Lower leg skin (tissue), 4 donors: ENCODE measurements around the gene AOPEP. TPM values are rescaled to one million over a fixed set of nuclear protein-coding genes. Genes with fewer than 3 reads are reported as not detected.

ENCODE experiments used
- DNase-seq, 2 donors: peaks; one replicate each; pipeline ENCODE4 v3.0.0-alpha.2; 2019; ENCODE audit warnings: low spot score in 2 of 2
- H3K4me3 ChIP-seq: fragments of 200-600 bp; sonication (generic); 2 replicates; pipeline ENCODE4 v1.5.1; 2017; ENCODE audit warnings: mild to moderate bottlenecking, low read depth; ENCODE audit not compliant: poor library complexity, severe bottlenecking
- POLR2A ChIP-seq, 2 donors: fragments of 450-650 bp; IDR thresholded peaks; one replicate each; pipeline ENCODE4 v1.6.1; 2016 to 2017; ENCODE audit warnings: antibody characterized with exemption in 2 of 2, mild to moderate bottlenecking in 1 of 2, moderate library complexity in 1 of 2
- WGBS, 2 donors: methylation state at CpG; one replicate each; pipeline ENCODE4 v1.1.5; 2018; 5-methylcytosine and 5-hydroxymethylcytosine counted together
- intact Hi-C: fragments of 100-400 bp; cut with DNase I; formaldehyde crosslinking; loops from one replicate; pipeline ENCODE4 v1.15.0; 2023; ENCODE audit warnings: low total_unique reads
- total RNA-seq, 4 donors: library from RNA; depleted of rRNA; stranded (reverse); fragments of >200 nt; gene quantifications; one replicate each; pipeline ENCODE4 v1.1.0, GENCODE V29; 2016
- TF ChIP-seq, protein P1 (sequence below), 3 donors: fragments of 450-650 bp; IDR thresholded peaks; one replicate each; pipeline ENCODE4 v1.5.1; 2016; ENCODE audit warnings: antibody characterized with exemption in 3 of 3, mild to moderate bottlenecking in 3 of 3, moderate library complexity in 2 of 3

The AOPEP gene
- total RNA-seq, 4 donors from 2014 or later: 66.3 to 136 (median 118) TPM

DNA sequence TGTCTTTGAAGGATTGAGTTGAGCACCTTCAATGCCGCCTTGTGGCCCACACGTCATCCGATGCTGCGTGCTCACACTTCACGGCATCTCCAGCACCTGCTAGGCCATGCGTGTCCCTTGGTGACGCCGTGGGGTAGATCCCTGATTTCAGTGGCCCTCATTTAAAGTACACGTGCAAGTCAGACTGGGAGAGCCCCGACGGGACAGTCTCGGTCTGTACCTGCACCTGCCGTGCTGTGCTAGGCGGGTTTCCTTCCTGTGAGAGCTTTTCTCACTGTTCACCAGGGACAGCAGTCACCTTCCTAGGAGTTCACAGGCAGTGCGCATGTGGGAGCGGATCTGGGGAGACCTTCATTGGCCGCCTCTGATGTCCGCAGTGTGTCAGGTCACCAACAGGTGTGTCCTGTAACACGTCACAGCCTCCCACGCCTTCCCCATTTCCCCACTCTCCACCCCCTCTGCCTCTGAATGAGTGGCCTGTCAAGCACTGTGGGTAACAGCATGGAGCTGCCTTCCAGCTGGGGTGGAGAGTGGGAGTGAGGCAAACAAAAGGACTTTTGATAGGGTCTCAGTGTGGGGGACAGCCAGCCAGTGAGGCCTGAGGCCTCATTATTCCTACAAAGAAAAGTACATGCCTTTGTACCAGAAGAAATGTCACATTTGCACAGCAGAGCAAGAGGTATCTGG is 354.6 kb downstream of the AOPEP start:
- DNase-seq: no peak
- no peak overlapping the region for H3K4me3 ChIP-seq
- intact Hi-C loops: no loop called here
- TF ChIP-seq, protein P1, sequence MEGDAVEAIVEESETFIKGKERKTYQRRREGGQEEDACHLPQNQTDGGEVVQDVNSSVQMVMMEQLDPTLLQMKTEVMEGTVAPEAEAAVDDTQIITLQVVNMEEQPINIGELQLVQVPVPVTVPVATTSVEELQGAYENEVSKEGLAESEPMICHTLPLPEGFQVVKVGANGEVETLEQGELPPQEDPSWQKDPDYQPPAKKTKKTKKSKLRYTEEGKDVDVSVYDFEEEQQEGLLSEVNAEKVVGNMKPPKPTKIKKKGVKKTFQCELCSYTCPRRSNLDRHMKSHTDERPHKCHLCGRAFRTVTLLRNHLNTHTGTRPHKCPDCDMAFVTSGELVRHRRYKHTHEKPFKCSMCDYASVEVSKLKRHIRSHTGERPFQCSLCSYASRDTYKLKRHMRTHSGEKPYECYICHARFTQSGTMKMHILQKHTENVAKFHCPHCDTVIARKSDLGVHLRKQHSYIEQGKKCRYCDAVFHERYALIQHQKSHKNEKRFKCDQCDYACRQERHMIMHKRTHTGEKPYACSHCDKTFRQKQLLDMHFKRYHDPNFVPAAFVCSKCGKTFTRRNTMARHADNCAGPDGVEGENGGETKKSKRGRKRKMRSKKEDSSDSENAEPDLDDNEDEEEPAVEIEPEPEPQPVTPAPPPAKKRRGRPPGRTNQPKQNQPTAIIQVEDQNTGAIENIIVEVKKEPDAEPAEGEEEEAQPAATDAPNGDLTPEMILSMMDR (IDR thresholded peaks at IDR 0.05): no peak
- TF ChIP-seq POLR2A (IDR thresholded peaks at IDR 0.05): no peak
- WGBS, 2 donors: 83 to 86% methylated on average over 20 of the region's 20 CpGs

DNA sequence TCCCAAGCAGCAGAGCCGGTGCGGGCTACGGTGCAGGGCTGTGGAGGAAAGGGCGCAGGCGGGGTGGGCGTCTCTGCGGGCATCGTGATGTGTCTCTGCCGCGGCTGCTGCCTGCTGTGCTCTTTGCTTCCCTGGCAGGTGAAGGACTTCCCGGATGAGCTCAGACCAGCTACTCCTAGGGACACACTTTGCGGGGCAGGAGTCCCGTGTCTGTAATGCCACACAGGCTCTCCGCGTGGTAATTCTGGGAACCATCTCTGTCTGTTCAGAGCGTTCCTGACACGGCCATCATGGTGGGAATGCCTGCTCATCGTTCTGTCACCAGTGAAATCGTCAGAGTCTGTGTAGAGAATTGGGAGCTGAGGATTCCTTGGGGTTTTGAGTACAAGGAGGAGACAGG is 355.5 kb downstream of the AOPEP start:
- intact Hi-C loops: no loop called here
- WGBS, 2 donors: 78 to 79% methylated on average over 19 of the region's 19 CpGs
- TF ChIP-seq, protein P1 (IDR thresholded peaks at IDR 0.05): no peak
- no peak for DNase-seq
- no peak overlapping the region for H3K4me3 ChIP-seq

DNA sequence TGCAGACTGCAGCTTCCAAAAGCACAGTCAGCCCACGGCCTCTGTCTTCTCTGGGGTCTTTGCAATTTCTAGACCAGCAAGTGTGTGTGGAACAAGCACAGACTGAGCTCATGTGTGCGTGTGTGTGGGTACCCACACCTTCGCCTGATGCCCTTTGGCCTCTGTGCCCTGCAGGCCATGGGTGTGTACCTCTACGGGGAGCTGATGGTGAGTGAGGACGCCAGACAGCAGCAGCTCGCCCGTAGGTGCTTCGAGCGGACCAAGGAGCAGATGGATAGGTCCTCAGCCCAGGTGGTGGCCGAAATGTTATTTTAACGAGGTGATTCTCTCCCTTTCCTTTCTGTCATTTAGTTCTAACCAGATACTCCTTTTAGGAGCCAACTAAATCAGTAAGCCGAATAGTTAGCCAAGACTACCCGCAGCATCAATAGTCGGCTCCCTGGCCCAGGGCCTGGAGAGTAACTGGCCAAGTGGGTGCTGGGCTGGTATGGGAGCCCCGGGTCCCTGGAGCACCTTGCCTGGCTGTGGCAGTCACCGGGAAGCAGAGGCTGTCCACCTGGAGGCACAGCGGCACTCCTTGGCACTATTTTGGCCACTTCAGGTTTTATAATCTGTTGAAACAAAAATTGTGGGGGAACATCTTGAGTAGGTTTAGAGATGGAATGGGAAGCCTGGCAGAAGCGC is 356.0 kb downstream of the AOPEP start:
- no peak overlapping the region for H3K4me3 ChIP-seq
- DNase-seq: no peak
- intact Hi-C loops: no loop called here
- WGBS, 2 donors: 67 to 82% methylated on average over 18 of the region's 18 CpGs
- no peak for TF ChIP-seq POLR2A (IDR thresholded peaks at IDR 0.05)
- TF ChIP-seq, protein P1 (IDR thresholded peaks at IDR 0.05): no peak

DNA sequence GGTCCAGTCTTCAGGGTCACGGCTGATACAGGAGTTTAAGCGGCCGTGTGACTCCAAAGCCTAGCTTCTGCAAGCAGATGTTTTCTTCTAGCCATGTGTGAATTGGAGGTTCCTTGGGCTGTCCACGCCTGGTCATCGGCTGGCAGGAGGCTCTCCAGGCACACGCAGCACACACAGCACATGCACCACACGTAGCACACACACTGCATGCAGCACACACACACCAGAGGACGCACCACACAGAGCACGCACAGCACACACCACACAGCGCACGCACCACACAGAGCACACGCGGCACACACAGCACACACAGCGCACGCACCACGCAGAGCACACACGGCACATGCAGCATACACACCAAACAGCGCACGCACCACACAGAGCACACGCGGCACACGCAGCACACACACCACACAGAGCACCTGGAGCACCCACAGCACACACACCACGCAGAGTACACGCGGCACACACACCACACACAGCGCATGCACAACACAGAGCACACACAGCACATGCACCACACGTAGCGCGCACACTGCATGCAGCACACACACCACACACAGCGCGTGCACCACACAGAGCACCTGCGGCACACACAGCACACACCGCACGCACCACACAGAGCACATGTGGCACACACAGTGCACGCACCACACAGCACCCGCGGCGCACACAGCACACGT is 356.7 kb downstream of the AOPEP start:
- intact Hi-C loops: no loop called here
- WGBS, 2 donors: 85 to 94% methylated on average over 35 to 39 of the region's 39 CpGs
- TF ChIP-seq POLR2A (IDR thresholded peaks at IDR 0.05): no peak
- H3K4me3 ChIP-seq: no peak overlapping the region
- no peak for DNase-seq

DNA sequence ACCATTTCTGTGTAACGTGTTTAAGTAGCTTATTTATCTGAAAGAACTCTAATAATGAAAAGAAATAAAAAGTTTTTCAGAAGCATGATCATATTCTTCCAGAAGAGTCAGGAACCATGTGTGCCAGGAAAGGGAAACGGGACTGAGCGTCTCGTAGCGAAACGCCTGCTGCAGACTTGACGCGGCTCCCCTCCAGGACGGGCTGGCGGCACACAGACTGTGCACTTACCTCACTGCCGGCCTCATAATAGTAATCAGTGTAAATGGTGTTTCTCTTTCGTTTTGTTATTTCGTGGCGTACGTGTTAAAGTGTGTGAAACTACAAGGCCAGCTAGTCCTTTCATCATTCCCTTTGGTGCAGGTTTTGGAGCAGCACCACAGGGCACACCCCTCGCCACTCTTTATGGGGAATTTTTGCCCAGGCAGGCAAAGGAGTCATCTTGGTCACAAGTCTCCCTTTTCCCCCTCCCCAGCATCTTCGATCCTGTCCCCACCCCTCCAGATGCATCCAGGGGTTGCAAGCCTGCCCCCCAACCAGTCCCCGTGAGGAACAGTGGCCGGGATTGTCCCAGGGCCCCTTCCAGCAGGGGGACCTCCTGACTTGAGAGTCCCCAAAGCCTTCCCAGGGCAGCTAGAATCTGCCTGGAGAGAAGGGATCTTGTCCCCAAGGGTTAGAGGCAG is 357.9 kb downstream of the AOPEP start:
- DNase-seq: no peak
- H3K4me3 ChIP-seq: no peak overlapping the region
- WGBS, 2 donors: 80 to 84% methylated on average over 19 of the region's 19 CpGs
- intact Hi-C loops: no loop called here
- no peak for TF ChIP-seq POLR2A (IDR thresholded peaks at IDR 0.05)
- TF ChIP-seq, protein P1 (IDR thresholded peaks at IDR 0.05): no peak
